ENCODE data around the gene PRR30.

- TF ChIP-seq CTCF (IDR thresholded peaks at IDR 0.05) (no peak), POLR2A (IDR thresholded peaks at IDR 0.05) (no peak)
Measured at GRCh38 chr2:27091746-27092695, 47.2 kb downstream of the PRR30 start.
